Measurements from ENCODE around the gene LBR.

GRCh38 chr1:225462714-225463574 is 35.1 kb upstream of the LBR start:
- no peak for TF ChIP-seq POLR2A (IDR thresholded peaks at IDR 0.05)
- no peak for TF ChIP-seq EP300 (IDR thresholded peaks at IDR 0.05)

Measured in suprapubic skin (tissue), 2 donors.